NCI-H1417 treated with DMSO at 0.1 percent for 48 hours (cell line): ENCODE measurements around the gene DEDD2.
A peak's percentile ranks its signal among the peaks of the same experiment; 100 is the strongest.

Experiments
- DNase-seq: peaks from one replicate; lab custom pipeline; 2025; lab: John Stamatoyannopoulos, UW

The DEDD2 gene

DNA sequence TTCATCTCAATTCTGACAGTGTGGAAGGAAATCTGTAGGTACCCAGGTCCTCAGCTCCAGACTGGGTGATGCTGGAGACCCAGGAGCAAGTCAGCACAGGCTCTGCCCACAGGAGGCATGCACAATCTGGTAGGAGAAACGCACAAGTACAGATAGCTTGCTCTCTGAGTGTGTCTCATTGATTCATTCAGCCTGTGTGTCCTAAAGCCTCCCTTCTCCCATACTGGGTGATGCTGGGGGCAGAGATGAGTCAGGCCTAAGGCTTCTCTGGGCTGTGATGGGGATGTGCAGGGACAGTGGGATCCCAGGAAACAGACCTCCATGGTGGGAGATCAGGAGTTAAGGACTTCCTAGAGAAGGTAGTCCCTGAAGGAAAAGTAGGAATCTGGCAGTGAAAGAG, 9.4 kb upstream of the DEDD2 start:
- DNase-seq, result no peak

DNA sequence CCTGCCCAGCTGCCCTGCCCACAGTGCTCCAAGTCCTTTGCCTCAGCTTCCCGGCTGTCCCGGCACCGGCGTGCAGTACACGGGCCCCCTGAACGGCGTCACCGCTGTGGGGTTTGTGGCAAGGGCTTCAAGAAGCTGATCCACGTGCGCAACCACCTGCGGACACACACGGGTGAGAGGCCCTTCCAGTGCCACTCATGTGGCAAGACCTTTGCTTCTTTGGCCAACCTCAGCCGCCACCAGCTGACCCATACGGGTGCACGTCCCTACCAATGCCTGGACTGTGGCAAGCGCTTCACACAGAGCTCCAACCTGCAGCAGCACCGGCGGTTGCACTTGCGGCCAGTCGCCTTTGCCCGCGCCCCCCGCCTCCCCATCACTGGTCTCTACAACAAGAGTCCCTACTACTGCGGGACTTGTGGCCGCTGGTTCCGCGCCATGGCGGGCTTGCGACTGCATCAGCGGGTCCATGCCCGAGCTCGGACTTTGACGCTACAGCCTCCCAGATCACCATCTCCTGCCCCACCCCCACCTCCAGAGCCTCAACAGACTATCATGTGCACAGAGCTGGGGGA, 8.3 kb upstream of the DEDD2 start:
- no peak for DNase-seq

DNA sequence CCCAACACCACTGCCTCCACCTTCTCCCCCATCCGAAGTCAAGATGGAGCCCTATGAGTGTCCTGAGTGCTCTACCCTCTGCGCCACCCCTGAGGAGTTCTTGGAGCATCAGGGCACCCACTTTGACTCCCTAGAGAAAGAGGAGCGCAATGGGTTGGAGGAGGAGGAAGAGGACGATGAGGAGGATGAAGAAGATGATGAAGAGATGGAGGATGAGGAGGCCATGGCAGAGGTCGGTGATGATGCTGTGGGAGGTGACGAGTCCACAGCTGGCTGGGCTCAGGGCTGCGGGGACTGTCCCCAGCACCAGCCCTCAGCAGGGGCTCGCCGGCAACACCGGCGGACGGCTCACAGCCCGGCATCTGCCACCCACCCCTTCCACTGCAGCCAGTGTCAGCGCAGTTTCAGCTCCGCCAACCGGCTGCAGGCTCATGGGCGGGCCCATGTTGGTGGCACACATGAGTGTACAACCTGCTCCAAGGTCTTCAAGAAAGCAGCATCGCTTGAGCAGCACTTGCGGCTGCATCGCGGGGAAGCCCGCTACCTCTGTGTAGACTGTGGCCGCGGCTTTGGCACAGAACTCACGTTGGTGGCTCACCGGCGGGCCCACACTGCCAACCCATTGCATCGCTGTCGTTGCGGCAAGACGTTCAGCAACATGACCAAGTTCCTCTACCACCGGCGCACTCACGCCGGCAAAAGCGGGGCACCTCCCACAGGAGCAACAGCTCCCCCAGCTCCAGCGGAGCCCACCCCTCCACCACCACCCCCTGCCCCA, 7.7 kb upstream of the DEDD2 start:
- no peak for DNase-seq

DNA sequence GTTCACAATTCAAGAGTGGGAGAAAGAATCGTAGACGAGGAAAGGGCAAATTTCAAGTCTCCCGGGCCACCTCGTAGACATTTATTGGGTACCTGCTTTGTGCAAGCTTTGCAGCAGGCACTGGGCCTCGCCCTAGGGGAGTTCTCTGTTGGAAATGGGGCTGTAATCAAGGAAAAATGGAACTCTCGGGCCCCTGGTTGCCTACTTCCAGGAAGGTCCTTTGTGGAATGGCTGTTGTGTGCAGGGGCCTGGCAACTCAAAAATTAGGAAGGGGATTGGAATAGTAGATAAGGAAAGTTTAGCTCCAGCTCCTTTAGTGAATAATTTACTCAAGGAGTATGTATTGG, 3.2 kb upstream of the DEDD2 start:
- DNase-seq, result no peak

DNA sequence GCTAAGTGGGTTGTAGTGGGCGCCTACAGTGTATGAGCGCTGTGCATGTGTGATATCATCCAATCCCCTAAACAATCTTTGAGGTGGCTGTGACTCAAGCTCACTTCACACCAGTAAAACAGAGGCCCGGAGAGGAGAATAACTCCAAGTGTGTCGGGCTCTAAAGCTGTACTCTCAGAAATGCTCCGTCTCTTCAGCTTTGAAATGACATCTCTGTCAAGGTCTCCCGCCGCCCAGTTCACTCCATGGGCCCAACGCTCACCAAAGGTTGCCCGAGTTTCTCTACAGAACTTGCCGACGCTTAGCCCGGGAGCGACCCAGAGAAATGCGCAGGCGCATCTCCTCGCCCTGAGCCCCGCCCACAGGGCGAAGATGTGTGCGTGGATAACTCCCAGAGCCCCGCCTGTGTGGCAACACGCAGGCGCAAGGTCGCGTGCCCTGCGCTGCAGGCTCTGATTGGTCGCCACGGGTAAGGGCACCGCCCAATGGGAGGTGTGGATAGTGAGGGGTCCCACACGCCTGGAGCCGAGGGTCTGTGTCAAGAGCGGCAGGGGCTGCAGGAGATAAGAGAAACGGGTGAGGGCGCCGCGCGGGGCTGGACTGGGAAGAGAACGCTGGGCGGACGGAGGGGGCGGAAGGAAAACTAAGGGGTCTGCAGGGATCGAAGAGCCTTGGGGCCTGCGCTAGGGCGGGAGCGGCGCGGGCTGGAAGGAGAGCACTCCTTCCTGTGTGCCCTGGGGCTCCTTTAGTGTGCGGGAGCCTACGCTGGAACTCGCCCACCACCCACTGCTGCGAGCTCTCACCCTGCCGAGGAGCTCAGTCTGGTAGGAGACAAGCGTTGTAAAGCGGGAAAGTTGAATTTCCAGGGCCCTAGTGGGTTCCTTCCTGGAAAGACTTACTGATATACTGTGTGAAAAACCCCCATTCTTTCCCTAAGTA, 2.6 kb upstream of the DEDD2 start, which contains the start of gene ZNF526:
Gene ZNF526 (plus strand): TSS at position 501 of the 939 bp plus-strand sequence. CDS start 4,092 bp downstream, outside the sequence.
- DNase-seq, result peak; percentile 76

DNA sequence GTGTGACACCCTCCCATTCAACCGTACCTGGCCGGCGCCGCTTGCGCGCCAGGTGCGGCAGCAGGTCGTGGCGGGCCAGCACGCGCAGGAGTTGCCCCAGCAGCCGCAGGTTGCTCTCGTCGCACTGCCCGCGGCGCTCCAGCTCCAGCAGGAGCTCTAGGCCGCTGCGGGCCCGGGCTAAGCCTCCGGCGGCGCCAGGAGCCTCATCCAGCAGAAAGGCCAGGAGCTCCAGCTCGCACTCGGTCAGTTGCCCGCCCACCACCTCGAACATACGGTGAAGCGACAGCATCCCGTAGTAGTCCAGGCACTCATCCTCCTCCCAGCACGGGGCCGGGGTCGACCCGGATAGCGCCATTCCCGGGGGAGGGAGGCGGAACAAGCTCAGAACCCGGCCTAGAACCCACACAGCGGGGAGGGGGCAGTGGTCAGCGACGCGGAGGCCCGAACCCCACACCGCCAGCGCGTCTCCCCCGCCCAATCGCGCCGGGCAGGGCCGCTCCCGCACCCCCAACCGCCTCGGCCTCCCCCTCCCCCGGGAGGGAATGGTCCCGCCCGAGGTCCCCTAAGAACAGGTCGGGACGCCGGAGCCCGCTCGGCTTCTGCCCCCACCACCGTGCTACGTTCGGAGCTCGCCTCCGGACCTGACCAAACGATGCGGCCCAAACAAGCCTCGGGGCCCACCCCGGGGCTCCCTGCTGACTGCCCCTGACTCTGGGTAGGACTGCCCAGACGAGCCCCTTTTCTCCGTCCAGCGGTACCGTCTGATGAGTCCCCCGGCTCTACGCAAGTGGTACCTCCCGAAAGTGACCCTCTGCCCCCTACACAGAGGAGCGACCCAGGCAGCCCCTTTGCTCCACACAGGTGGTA, 591 bp downstream of the DEDD2 start:
- no peak for DNase-seq

DNA sequence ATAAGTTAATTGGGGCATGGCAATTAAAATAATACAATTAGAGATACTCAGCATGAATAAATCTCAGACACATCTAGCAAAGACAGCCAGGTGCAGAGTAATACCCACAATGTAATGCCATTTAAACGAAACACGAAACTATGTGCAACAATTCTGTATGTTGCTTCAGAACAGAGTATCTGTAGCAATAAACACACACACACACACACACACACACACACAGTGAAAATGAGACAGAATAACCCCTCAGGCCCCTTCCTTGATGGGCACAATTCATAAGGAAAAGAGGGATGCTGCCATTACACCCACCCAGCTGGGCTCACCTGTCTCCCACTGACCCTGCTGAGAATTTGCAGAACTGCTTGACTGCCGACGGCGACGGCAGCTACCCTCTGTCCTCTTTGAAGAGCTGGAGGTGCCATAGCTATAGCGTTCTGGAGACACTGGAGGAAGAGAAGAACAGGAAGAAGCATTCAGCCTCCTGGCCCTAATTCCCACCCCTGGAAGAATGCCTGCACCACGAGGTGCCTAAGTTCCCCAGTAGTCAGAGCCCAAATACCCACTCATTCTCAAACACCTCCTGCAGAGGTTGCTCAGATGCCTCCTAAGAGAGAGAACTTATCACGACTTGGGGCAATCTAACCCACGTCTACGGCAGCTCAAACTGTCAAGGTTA, 2.5 kb downstream of the DEDD2 start:
- no peak for DNase-seq

DNA sequence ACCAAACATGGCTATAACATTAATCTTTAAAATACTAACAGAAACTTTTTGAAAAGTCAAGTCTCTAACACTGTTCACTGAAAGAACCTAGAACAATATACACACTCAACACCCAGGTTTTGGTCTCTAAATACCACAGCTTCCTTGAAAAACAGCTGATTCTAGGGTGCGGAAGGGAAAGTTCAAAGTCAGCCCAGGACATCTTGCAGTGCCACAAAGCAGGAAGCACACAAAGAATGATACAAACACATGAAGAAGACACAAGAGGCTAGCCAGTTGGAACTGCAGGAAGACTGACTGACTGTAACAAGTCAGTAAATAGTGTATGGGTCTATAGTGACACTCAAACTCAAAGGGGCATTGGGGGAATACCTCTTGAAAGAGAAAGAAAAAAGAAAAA, 4.6 kb downstream of the DEDD2 start:
- DNase-seq, result no peak

DNA sequence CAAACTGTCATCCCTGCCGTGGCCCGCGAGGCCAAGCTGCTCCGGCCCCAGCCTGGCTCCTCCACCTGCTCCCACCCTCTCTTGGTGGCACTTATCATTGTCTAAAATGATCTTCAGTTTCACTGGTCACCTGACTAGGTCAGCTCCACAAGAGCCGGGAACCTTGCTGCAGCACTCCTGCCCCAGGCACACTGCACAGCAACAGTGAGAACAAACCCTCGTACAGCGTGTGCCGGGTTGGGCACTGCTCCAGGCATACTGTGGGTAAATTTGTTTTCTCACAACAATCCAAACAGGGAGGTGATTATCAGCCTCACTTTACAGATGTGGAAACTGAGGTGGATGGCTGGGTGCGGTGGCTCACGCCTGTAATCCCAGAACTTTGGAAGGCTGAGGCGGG, 8.9 kb downstream of the DEDD2 start:
- DNase-seq, result no peak

DNA sequence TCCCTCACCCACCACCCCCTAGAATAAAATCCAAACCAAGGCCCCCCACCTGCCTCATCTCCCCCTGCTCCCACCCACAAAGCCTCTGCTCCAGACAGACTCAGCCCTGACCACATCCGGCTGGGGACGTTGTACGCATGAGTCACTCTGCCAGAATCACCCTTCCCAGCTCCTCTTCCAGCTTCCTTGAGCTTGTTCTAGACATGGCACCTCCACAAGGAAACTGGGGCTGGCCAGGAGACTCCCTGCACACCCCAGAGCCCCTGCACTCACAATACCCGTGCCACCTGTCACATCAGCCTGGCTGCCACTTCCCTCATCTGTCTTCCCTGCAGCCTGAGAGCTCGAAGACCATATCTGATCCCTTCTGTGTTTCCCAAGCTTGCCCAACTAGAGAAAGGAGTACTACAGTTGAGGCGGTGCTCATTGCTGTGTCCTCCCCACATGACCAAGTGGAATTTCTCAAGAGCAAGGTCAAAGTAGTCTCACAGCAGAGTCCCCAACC, 9.7 kb downstream of the DEDD2 start:
- DNase-seq, result no peak

DNA sequence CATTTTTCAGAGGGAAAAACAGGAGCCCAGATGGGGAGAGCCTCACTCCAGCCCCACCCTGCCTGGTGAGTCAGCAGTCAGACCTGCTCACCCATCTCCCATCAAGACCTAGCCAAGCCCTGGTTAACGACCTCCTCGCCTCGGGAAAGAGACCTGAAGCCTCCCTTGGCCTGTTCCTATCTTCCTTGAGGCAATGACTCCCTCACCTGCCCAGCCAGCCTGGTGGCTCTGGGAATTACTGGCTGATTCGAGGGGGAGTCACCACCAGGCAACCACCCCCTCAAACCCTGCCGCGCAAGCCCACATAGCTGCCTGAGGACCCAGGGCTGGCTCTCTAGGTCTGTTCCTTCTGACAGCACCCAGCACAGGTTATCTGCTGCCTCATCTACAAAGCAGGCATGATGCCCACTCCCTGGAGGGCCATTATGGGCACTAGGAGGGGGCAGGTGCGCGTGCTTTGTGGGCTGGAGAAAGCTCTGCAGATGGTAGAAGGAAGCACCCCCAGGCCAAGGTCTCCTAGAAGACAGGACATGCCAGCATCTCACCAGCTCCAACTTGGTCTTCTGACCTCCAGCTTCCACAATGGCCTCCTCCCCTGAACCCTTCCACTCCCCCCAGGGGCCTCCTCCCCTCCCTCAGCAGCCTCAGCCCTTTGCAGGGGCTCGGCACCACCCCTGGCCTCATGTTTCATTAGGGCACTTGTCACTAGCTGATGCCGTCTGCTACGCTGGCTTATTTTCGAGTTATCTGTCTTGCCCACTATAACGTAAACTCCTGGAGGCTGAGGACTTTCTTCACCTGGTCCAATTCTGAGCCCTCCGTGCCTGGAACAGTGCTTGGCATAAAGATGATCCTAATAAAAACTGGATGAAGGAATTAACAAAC, 10.4 kb downstream of the DEDD2 start:
- no peak for DNase-seq

DNA sequence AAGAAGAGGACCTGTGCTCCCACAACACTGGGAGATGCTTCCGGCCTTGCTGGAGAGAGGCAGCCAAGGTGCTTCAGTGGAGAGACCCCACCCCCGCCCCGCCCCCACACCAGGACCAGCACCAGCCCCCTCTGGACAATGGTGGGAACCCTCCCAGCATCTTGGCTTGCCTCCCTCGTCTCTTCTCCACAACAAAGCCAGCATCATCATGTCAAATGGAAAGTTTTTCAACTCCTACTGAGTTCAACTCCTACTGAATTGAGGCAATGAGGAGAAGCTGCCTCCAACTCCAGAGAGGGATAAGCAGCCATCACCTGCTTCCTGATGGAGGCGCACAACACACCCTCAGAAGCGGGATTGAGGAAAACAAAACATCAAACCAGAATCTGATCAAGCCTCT, 12.8 kb downstream of the DEDD2 start:
- no peak for DNase-seq

DNA sequence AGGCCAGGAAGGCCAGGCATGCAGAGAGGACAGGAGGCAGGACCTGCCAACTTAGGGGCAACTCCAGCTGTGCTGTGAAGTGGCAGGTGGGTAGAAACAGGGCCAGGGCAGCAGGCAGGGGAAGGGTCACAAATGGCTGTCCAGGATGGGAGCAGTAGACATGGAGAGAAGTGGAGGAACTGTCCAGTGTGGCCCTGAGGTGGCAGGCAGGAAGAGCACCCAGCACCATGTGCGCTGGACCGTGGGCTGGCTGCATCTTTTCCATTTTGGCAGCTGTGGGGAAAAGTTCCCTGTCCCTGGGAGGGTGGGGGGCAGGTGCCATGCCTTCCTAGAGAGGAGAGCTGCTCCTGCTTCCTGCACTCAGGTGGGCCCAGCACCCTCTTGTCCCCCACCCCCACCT, 13.8 kb downstream of the DEDD2 start:
- no peak for DNase-seq

DNA sequence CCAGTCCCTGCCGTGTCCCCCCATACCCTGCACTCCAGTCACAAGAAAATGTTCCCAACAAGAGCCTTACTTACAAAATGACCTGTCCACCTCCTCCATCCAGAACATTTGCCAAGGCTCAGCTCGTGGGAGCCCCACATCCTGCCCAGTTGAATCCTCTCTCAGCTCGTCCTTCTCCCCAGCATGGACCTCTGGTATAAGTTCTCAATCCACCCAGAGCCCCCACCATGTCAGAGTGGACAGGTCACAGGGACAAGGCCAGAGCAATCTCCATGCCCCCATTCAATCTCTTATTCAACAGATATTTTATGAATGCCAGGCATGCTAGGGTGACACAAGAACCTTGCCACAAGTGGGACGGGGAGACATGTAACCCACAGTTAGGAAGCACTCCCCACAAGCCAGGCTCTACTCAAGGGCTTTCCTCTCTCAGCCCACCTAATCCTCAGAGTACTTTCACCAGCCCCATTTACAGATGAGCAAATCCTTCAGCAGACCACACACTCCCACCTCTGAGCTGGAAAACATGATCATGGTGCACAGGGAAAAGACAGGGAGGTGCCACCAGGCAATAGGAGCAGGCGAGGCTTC, 15.1 kb downstream of the DEDD2 start:
- no peak for DNase-seq

DNA sequence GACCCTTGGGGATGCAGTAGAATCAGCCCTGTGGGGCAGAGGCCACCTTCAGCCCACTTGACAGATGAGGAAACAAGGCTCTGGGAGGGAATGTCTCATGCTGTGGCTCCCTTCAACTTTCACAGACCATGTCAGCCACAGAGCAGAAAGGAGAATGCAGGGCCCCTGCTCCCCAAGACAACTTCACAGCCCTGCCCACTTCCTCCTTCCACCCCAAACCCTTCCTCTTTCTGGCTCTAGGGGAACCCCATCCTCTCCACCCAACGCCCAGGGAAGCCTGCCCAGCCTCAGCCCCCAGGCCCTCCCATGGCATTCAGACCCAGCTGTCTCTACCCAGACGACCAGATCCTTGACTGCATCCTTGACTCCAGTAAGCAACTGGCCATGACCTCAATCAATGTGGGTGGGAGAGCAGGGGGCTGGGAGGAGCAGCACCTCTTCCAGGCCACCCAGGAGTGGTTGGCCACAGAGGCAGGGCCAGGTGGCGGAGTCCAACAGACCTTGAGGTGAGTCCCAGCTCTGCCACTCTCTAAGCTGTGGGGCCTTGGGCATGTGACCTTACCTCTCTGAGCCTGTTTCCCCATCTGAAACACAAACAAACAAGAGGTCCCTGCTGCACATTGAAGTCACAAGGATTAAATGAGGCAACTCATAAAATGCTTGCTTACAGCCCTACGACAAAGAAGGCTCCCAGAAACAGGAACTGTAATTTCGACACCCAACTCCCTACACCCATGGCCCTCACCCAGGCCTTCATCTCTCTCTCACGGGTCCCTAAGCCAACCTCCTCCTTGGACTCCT, 15.8 kb downstream of the DEDD2 start:
- no peak for DNase-seq

DNA sequence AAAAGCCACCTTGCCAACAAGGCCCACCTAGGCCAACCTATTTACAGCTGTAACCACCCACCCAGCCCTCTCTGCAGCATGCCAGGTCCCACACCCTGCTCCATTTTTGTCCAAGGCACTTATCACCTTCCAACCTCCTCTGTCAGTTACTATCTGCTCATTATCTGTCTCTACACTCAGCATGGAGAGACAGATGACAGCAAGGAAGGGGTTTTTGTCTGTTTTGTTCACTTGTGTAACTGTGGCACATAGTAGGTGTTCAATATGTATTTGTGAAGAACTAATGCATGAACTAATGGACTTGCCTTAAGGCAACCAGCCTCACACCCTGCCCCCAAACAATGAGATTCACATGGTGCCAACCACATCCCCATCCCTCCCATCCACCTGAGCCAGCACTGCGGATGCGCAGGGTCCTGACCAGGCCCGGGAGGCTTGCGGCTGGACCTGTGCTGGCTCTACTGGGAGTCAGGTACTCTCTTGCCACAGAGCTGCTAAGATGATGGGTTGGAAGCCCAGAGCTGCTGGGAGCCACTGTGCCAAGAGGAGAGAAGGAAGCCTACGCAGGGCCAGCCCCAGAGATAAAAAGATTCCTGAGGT, 17.3 kb downstream of the DEDD2 start:
- no peak for DNase-seq

DNA sequence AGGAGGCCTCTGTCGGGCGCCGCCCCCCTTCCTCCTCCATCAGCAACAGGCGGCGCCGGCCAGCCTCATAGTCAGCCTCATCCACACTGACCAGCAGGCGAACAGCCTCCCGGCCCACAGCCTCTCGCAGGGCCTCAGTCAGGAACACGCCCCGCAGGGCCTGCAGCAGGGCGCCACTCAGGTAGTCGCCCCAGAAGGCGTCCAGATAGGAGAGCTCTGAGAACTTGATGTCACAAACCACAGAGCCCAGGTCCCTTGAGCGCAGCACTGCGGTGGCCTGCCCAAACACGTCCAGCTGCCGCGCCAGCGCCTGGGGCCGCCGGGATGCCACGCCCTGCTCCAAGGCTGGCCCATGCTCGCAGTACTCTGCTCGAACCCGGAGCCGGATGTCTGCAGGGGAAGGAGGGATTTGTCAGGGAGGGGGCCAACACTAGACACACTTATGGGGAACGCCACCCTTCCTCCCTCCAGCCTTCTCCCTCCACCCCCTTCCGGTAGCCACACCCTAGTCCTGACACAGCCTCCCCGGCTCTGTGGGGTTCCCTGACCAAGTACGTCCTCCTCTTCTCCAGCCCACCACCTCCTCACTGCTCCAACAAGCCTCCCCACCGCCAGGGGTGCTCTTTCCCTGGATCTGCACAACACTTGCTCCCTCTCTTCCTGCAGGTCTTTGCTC, 17.9 kb downstream of the DEDD2 start:
- DNase-seq, result no peak
